Fibroblast of skin of right quadriceps (primary cell): Measurements from ENCODE around the gene AFP.
"Not testable (repeated sequence)": the region's sequence is repeated elsewhere in the genome, so short reads cannot be mapped to it uniquely, and the experiment has no call there.

Source experiments
- DNase-seq: peaks from one replicate; pipeline ENCODE4 v3.0.0-alpha.2; 2013

The AFP gene

GRCh38 chr4:73435984-73436383, at the start of gene AFP:
AFP (plus strand) TSS chr4:73436221; CDS start chr4:73436263, 42 bp downstream.
- no peak for DNase-seq

- DNase-seq: no peak
Observed at GRCh38 chr4:73387552-73387951, 48.5 kb upstream of the AFP start.

- DNase-seq: no peak
Observed at GRCh38 chr4:73388887-73389286, 47.1 kb upstream of the AFP start.

GRCh38 chr4:73389663-73390062, 46.4 kb upstream of the AFP start:
- DNase-seq: not testable (repeated sequence)

GRCh38 chr4:73391774-73392173, 44.2 kb upstream of the AFP start:
- DNase-seq: no peak

GRCh38 chr4:73392936-73393335, 43.1 kb upstream of the AFP start:
- DNase-seq: no peak

GRCh38 chr4:73396304-73396703, 39.7 kb upstream of the AFP start:
- DNase-seq: no peak

GRCh38 chr4:73396993-73397972, 38.7 kb upstream of the AFP start:
- DNase-seq: no peak

- DNase-seq: no peak
Observed at GRCh38 chr4:73401412-73401811, 34.6 kb upstream of the AFP start.

- DNase-seq: no peak
Observed at GRCh38 chr4:73404042-73404441, 32.0 kb upstream of the AFP start, which contains the start of gene ALB. ALB (plus strand) TSS chr4:73404287; CDS start chr4:73404328, 41 bp downstream.

- DNase-seq: no peak
Observed at GRCh38 chr4:73404457-73404856, 31.6 kb upstream of the AFP start.

GRCh38 chr4:73405138-73405537, 30.9 kb upstream of the AFP start:
- no peak for DNase-seq

GRCh38 chr4:73406548-73406875, 29.5 kb upstream of the AFP start:
- no peak for DNase-seq

GRCh38 chr4:73407227-73407673, 28.8 kb upstream of the AFP start:
- no peak for DNase-seq

- DNase-seq: no peak
Observed at GRCh38 chr4:73408181-73408867, 27.7 kb upstream of the AFP start.

- DNase-seq: no peak
Observed at GRCh38 chr4:73409012-73409862, 26.8 kb upstream of the AFP start.

- DNase-seq: no peak
Observed at GRCh38 chr4:73409978-73410548, 26.0 kb upstream of the AFP start.

- no peak for DNase-seq
Observed at GRCh38 chr4:73410916-73411730, 24.9 kb upstream of the AFP start.

GRCh38 chr4:73411731-73412414, 24.1 kb upstream of the AFP start:
- no peak for DNase-seq

GRCh38 chr4:73413294-73413755, 22.7 kb upstream of the AFP start:
- no peak for DNase-seq

GRCh38 chr4:73414936-73415271, 21.1 kb upstream of the AFP start:
- DNase-seq: no peak
